Activated T-cell treated with anti-CD3 and anti-CD28 coated beads, Interleukin-2, amount 50 U/mL, for 4 hours (primary cell): ENCODE data around the gene ANKRD34A. TPM values are rescaled to one million over a fixed set of nuclear protein-coding genes. Genes with fewer than 3 reads are reported as not detected.

ENCODE experiments used
- ATAC-seq, 2 donors: fragments of 200-7000 bp; cut with Tn5 transposase; one replicate each; pipeline ENCODE4 v1.10.0; 2021
- DNase-seq: peaks from one replicate; pipeline ENCODE4 v3.0.0-alpha.2; 2020
- H3K27me3 Mint-ChIP-seq: one replicate; pipeline ENCODE4 v1.8.0; 2021; ENCODE audit warnings: low read depth, mixed read lengths
- H3K36me3 Mint-ChIP-seq: one replicate; pipeline ENCODE4 v1.8.0; 2022; ENCODE audit warnings: mixed read lengths; ENCODE audit not compliant: insufficient read depth
- H3K4me1 Mint-ChIP-seq: one replicate; pipeline ENCODE4 v1.8.0; 2021; ENCODE audit warnings: low read depth, mixed read lengths
- H3K4me3 Mint-ChIP-seq: one replicate; pipeline ENCODE4 v1.8.0; 2021; ENCODE audit warnings: mild to moderate bottlenecking, moderate library complexity, mixed read lengths
- H3K9me3 Mint-ChIP-seq: one replicate; pipeline ENCODE4 v1.8.0; 2021; ENCODE audit warnings: mixed read lengths
- total RNA-seq, 3 donors: library from RNA; stranded (reverse); gene quantifications; one replicate each; pipeline ENCODE4 v1.2.1, GENCODE V29; 2021

ANKRD34A gene
- total RNA-seq, 3 donors from 2014 or later = 6.2 to 8.7 (median 7.6) TPM

- DNase-seq (no peak), ATAC-seq (no peak)
- H3K9me3 Mint-ChIP-seq = no peaks in the 10 kb centered on the region
- H3K4me3 Mint-ChIP-seq = no peak overlapping the region
- no peaks in the 10 kb centered on the region for H3K36me3 Mint-ChIP-seq
- no peaks in the 10 kb centered on the region for H3K27me3 Mint-ChIP-seq
- peaks cover 25% of the 10 kb centered on the region for H3K4me1 Mint-ChIP-seq
Observed at GRCh38 chr1:145983206-145983675, 18.9 kb upstream of the ANKRD34A start.

- no peaks in the 10 kb centered on the region for H3K9me3 Mint-ChIP-seq
- H3K4me3 Mint-ChIP-seq = no peak overlapping the region
- no peak for ATAC-seq
- no peaks in the 10 kb centered on the region for H3K27me3 Mint-ChIP-seq
- H3K36me3 Mint-ChIP-seq = no peaks in the 10 kb centered on the region
- H3K4me1 Mint-ChIP-seq = peaks cover 19% of the 10 kb centered on the region
- no peak for DNase-seq
Observed at GRCh38 chr1:145982010-145982723, 17.8 kb upstream of the ANKRD34A start.

- Mint-ChIP-seq H3K4me3 (no peak overlapping the region), H3K27me3 (no peaks in the 10 kb centered on the region), H3K36me3 (no peaks in the 10 kb centered on the region), H3K9me3 (no peaks in the 10 kb centered on the region), H3K4me1 (peaks cover 13% of the 10 kb centered on the region)
- DNase-seq = no peak
- ATAC-seq = no peak
Observed at GRCh38 chr1:145980457-145980994, 16.2 kb upstream of the ANKRD34A start.

- Mint-ChIP-seq H3K4me3 (no peak overlapping the region), H3K27me3 (no peaks in the 10 kb centered on the region), H3K9me3 (no peaks in the 10 kb centered on the region), H3K36me3 (no peaks in the 10 kb centered on the region), H3K4me1 (peaks cover 8% of the 10 kb centered on the region)
- no peak for DNase-seq
- peak; percentile 4 to 10 for ATAC-seq
Observed at GRCh38 chr1:145979746-145980456, 15.5 kb upstream of the ANKRD34A start.

- ATAC-seq = peak; percentile 87 to 88
- H3K4me3 Mint-ChIP-seq = no peak overlapping the region
- no peaks in the 10 kb centered on the region for H3K36me3 Mint-ChIP-seq
- H3K27me3 Mint-ChIP-seq = no peaks in the 10 kb centered on the region
- H3K4me1 Mint-ChIP-seq = peaks cover 6% of the 10 kb centered on the region
- peak; percentile 64 for DNase-seq
- no peaks in the 10 kb centered on the region for H3K9me3 Mint-ChIP-seq
Observed at GRCh38 chr1:145978854-145979745, 14.7 kb upstream of the ANKRD34A start.

GRCh38 chr1:145978471-145978853 lies 14.1 kb upstream of the ANKRD34A start:
- Mint-ChIP-seq H3K9me3 (no peaks in the 10 kb centered on the region), H3K4me3 (no peak overlapping the region), H3K4me1 (peaks cover 7% of the 10 kb centered on the region), H3K36me3 (no peaks in the 10 kb centered on the region), H3K27me3 (no peaks in the 10 kb centered on the region)
- DNase-seq = no peak
- ATAC-seq = no peak

GRCh38 chr1:145977486-145978470 lies 13.4 kb upstream of the ANKRD34A start:
- Mint-ChIP-seq H3K36me3 (no peaks in the 10 kb centered on the region), H3K27me3 (no peaks in the 10 kb centered on the region), H3K4me1 (peaks cover 11% of the 10 kb centered on the region), H3K4me3 (no peak overlapping the region), H3K9me3 (no peaks in the 10 kb centered on the region)
- DNase-seq = peak; percentile 66
- peak; percentile 42 to 54 for ATAC-seq

- Mint-ChIP-seq H3K4me3 (no peak overlapping the region), H3K36me3 (no peaks in the 10 kb centered on the region), H3K9me3 (no peaks in the 10 kb centered on the region), H3K4me1 (peaks cover 14% of the 10 kb centered on the region), H3K27me3 (no peaks in the 10 kb centered on the region)
- DNase-seq = no peak
- ATAC-seq = no peak
Observed at GRCh38 chr1:145977016-145977415, 12.6 kb upstream of the ANKRD34A start.

GRCh38 chr1:145975216-145975615 lies 10.8 kb upstream of the ANKRD34A start:
- Mint-ChIP-seq H3K4me3 (no peak overlapping the region), H3K36me3 (no peaks in the 10 kb centered on the region), H3K9me3 (no peaks in the 10 kb centered on the region), H3K4me1 (peaks cover 18% of the 10 kb centered on the region), H3K27me3 (no peaks in the 10 kb centered on the region)
- ATAC-seq = no peak
- no peak for DNase-seq

GRCh38 chr1:145974721-145975120 lies 10.3 kb upstream of the ANKRD34A start:
- H3K4me1 Mint-ChIP-seq = peaks cover 19% of the 10 kb centered on the region
- no peaks in the 10 kb centered on the region for H3K9me3 Mint-ChIP-seq
- ATAC-seq (no peak), DNase-seq (no peak)
- no peaks in the 10 kb centered on the region for H3K36me3 Mint-ChIP-seq
- no peak overlapping the region for H3K4me3 Mint-ChIP-seq
- no peaks in the 10 kb centered on the region for H3K27me3 Mint-ChIP-seq

- ATAC-seq = no peak
- peaks cover 1% of the 10 kb centered on the region for H3K9me3 Mint-ChIP-seq
Observed at GRCh38 chr1:145972580-145972979, 8.2 kb upstream of the ANKRD34A start.

GRCh38 chr1:145967288-145967687 lies 2.9 kb upstream of the ANKRD34A start:
- Mint-ChIP-seq H3K4me3 (no peak overlapping the region), H3K36me3 (peaks cover 10% of the 10 kb centered on the region), H3K27me3 (no peaks in the 10 kb centered on the region), H3K9me3 (peaks cover 3% of the 10 kb centered on the region), H3K4me1 (peaks cover 38% of the 10 kb centered on the region)
- DNase-seq (no peak), ATAC-seq (no peak)

More at GRCh38 chr1:145972580-145972979, 8.2 kb upstream of the ANKRD34A start:
- H3K4me1 Mint-ChIP-seq = peaks cover 26% of the 10 kb centered on the region
- H3K27me3 Mint-ChIP-seq = no peaks in the 10 kb centered on the region
- H3K4me3 Mint-ChIP-seq = no peak overlapping the region
- DNase-seq = no peak
- peaks cover 7% of the 10 kb centered on the region for H3K36me3 Mint-ChIP-seq

- ATAC-seq (no peak), DNase-seq (no peak)
- Mint-ChIP-seq H3K4me1 (peaks cover 43% of the 10 kb centered on the region), H3K27me3 (no peaks in the 10 kb centered on the region), H3K9me3 (peaks cover 3% of the 10 kb centered on the region), H3K4me3 (peak overlapping the region; percentile 94), H3K36me3 (peaks cover 10% of the 10 kb centered on the region)
Observed at GRCh38 chr1:145965119-145965744, 857 bp upstream of the ANKRD34A start.
